Calu3 (cell line): ENCODE measurements around the gene TBC1D19. TPM values are rescaled to one million over a fixed set of nuclear protein-coding genes. Genes with fewer than 3 reads are reported as not detected.

Experiments used
- BruUV-seq: library from RNA; stranded (reverse); fragments of 400-500 nt; replicated peaks from 2 replicates; lab custom pipeline; 2021; lab: Mats Ljungman, UMichigan
- CTCF ChIA-PET: fragments of 300-600 bp; sonication (Branson Sonifier 250); formaldehyde crosslinking; loops from one replicate; lab custom pipeline; 2022; ENCODE audit warnings: antibody characterized with exemption; lab: Charles Lee
- DNase-seq: peaks from one replicate; pipeline ENCODE4 v3.0.0; 2022
- H3K27ac Mint-ChIP-seq: one replicate; pipeline ENCODE4 v1.8.0; 2022; ENCODE audit warnings: mixed read lengths; ENCODE audit not compliant: unreplicated experiment
- H3K27me3 Mint-ChIP-seq: one replicate; pipeline ENCODE4 v1.8.0; 2022; ENCODE audit warnings: mixed read lengths; ENCODE audit not compliant: unreplicated experiment
- H3K36me3 Mint-ChIP-seq: one replicate; pipeline ENCODE4 v1.8.0; 2022; ENCODE audit warnings: mild to moderate bottlenecking, moderate library complexity, mixed read lengths; ENCODE audit not compliant: insufficient read depth, unreplicated experiment
- H3K4me1 Mint-ChIP-seq: one replicate; pipeline ENCODE4 v1.8.0; 2022; ENCODE audit warnings: mild to moderate bottlenecking, low read depth, mixed read lengths; ENCODE audit not compliant: unreplicated experiment
- H3K4me3 Mint-ChIP-seq: one replicate; pipeline ENCODE4 v1.8.0; 2022; ENCODE audit warnings: mild to moderate bottlenecking, low read depth, moderate library complexity, mixed read lengths; ENCODE audit not compliant: unreplicated experiment
- H3K9me3 Mint-ChIP-seq: one replicate; pipeline ENCODE4 v1.8.0; 2022; ENCODE audit warnings: low read depth, mixed read lengths; ENCODE audit not compliant: unreplicated experiment
- CTCF ChIP-seq: fragments of 200-600 bp; IDR thresholded peaks from one replicate; pipeline ENCODE4 v1.8.0; 2022; ENCODE audit warnings: antibody characterized with exemption; ENCODE audit not compliant: unreplicated experiment
- intact Hi-C: fragments of 100-400 bp; cut with micrococcal nuclease; formaldehyde crosslinking; loops from one replicate; pipeline ENCODE4 v1.10.0; 2022; ENCODE audit not compliant: unreplicated experiment
- total RNA-seq: library from RNA; stranded (reverse); gene quantifications from 2 replicates; pipeline ENCODE4 v1.2.3, GENCODE V29; 2022

Gene TBC1D19
- total RNA-seq, 1 experiment from 2014 or later: 5.5 TPM

GRCh38 chr4:26729547-26729946 lies 145.7 kb downstream of the TBC1D19 start:
- Mint-ChIP-seq H3K4me1 (no peaks in the 10 kb centered on the region), H3K27me3 (no peaks in the 10 kb centered on the region), H3K4me3 (no peak overlapping the region), H3K27ac (no peak overlapping the region), H3K36me3 (no peaks in the 10 kb centered on the region), H3K9me3 (no peaks in the 10 kb centered on the region)
- BruUV-seq: no TSS peak
- intact Hi-C loops: loop anchor here (10.0 kb wide), 1 partner anchor 275 kb away; no protein-coding TSS in a partner anchor
- CTCF ChIA-PET: no interaction called here
- TF ChIP-seq CTCF: no peak
- DNase-seq: no peak

- H3K4me3 Mint-ChIP-seq: no peak overlapping the region
- no peak for DNase-seq
- no peak for TF ChIP-seq CTCF
- CTCF ChIA-PET: no interaction called here
- no peaks in the 10 kb centered on the region for H3K27me3 Mint-ChIP-seq
- H3K9me3 Mint-ChIP-seq: no peaks in the 10 kb centered on the region
- H3K27ac Mint-ChIP-seq: no peak overlapping the region
- no peaks in the 10 kb centered on the region for H3K4me1 Mint-ChIP-seq
- no TSS peak for BruUV-seq
- intact Hi-C loops: no loop called here
- H3K36me3 Mint-ChIP-seq: no peaks in the 10 kb centered on the region
Measured at GRCh38 chr4:26731351-26732035, 147.6 kb downstream of the TBC1D19 start.

- no peaks in the 10 kb centered on the region for H3K27me3 Mint-ChIP-seq
- intact Hi-C loops: no loop called here
- no peak for DNase-seq
- no TSS peak for BruUV-seq
- H3K27ac Mint-ChIP-seq: no peak overlapping the region
- no peaks in the 10 kb centered on the region for H3K9me3 Mint-ChIP-seq
- no peak overlapping the region for H3K4me3 Mint-ChIP-seq
- no peaks in the 10 kb centered on the region for H3K4me1 Mint-ChIP-seq
- CTCF ChIA-PET: no interaction called here
- no peak for TF ChIP-seq CTCF
- no peaks in the 10 kb centered on the region for H3K36me3 Mint-ChIP-seq
Measured at GRCh38 chr4:26732356-26732755, 148.5 kb downstream of the TBC1D19 start.

- no peak for TF ChIP-seq CTCF
- no peak for DNase-seq
- CTCF ChIA-PET: no interaction called here
- H3K4me1 Mint-ChIP-seq: no peaks in the 10 kb centered on the region
- no peaks in the 10 kb centered on the region for H3K9me3 Mint-ChIP-seq
- H3K27me3 Mint-ChIP-seq: no peaks in the 10 kb centered on the region
- H3K27ac Mint-ChIP-seq: no peak overlapping the region
- BruUV-seq: no TSS peak
- intact Hi-C loops: no loop called here
- no peak overlapping the region for H3K4me3 Mint-ChIP-seq
- no peaks in the 10 kb centered on the region for H3K36me3 Mint-ChIP-seq
Measured at GRCh38 chr4:26736621-26737020, 152.7 kb downstream of the TBC1D19 start.
